ENCODE measurements around the gene ERN2. TPM values are rescaled to one million over a fixed set of nuclear protein-coding genes. Genes with fewer than 3 reads are reported as not detected.

ERN2 gene
- total and polyA plus RNA-seq, 9 of the 15 experiments (the other 6 are each of a cell fraction or from before 2014, with no cell fraction given): 0.07 to 1.5 (median 0.51) TPM; not detected in 3

DNA sequence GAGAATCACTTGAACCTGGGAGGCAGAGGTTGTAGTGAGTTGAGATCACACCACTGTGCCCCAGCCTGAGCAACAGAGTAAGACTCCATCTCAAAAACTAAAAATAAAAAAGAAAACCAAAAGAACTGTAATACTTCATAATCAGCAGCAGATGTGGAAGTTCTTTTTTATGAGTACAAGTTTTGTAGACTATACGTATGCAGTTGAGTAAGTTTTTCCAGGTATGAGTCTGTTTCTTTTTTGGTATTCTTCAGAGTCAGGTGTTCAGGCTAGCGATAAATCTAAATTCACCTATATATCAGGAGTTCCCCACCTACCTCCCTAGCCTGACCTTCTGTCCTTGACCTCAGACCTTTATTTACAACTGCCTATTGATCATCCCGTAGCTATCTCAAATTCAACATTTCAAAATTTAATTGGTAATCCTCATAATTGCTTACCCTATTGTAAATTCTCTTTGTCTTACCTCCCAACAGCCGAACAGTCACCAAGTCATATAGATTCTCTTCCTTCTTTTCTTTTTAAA lies 61.0 kb downstream of the ERN2 start:
- no peak for FAIRE-seq
- 97% methylated on average over 4 of the region's 4 CpGs for WGBS (ENCODE audit: insufficient coverage, low coverage, missing lambda C conversion rate)
- Histone ChIP-seq H3K27me3 (ENCODE audit: control insufficient read depth in 2 of 2, insufficient read depth in 2 of 2, low read length in 2 of 2) (no peaks in the 10 kb centered on the region), H2AFZ (ENCODE audit: low read depth, low read length) (no peak overlapping the region), H3K9me1 (ENCODE audit: control insufficient read depth, insufficient read depth, low read length) (no peaks in the 10 kb centered on the region), H3K9me3 (replicated peaks; ENCODE audit: control insufficient read depth, insufficient read depth, low read depth, low read length) (no peaks in the 10 kb centered on the region), H3K4me1 (replicated peaks in 1 of 2; ENCODE audit: control insufficient read depth in 2 of 2, insufficient read depth in 2 of 2, low read length in 2 of 2) (no peaks in the 10 kb centered on the region; a peak in 1 of 5 replicates), H3K36me3 (ENCODE audit: control insufficient read depth, insufficient read depth, low read length) (peaks cover 66% of the 10 kb centered on the region), H4K20me1 (replicated peaks; ENCODE audit: control insufficient read depth, insufficient read depth, low read length) (no peaks in the 10 kb centered on the region), H3K4me2 (ENCODE audit: insufficient read depth, low read length) (no peak overlapping the region), H3K27ac (ENCODE audit: extremely low read depth, low read depth, low read length) (no peak overlapping the region), H3K79me2 (ENCODE audit: control insufficient read depth, insufficient read depth, low read length) (peaks cover 69% of the 10 kb centered on the region), H3K9ac (ENCODE audit: insufficient read depth in 1 of 2, low read depth in 2 of 2, low read length in 2 of 2) (no peak overlapping the region), H3K4me3 (no peak overlapping the region)
- no TSS peak for BruUV-seq (replicated peaks)
- no peak for ATAC-seq
- ChIA-PET POLR2A (interaction anchor here (0.7 to 1.4 kb wide), 4 partner anchors 10 to 37 kb away, joined by 3 to 6 read pairs (median 4); partner anchors contain the start of genes DCTN5 and PALB2), CTCF (ENCODE audit: low intra/inter-chr PET ratio) (no interaction called here)
- in situ Hi-C loops (cut with MboI): no loop called here
- intact Hi-C loops (cut with micrococcal nuclease): no loop called here
- TF ChIP-seq RBFOX2 (IDR thresholded peaks at IDR 0.05; ENCODE audit: low read depth, low read length): 0 out of 2 replicates have a peak, but pooled peaks have one; percentile 17
- TF ChIP-seq, protein P1, sequence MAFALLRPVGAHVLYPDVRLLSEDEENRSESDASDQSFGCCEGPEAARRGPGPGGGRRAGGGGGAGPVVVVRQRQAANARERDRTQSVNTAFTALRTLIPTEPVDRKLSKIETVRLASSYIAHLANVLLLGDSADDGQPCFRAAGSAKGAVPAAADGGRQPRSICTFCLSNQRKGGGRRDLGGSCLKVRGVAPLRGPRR (CRISPR knock-in tag; IDR thresholded peaks at IDR 0.05): no peak
- no peak for DNase-seq (ENCODE audit: extremely low read depth in 1 of 4, low spot score in 3 of 4)

DNA sequence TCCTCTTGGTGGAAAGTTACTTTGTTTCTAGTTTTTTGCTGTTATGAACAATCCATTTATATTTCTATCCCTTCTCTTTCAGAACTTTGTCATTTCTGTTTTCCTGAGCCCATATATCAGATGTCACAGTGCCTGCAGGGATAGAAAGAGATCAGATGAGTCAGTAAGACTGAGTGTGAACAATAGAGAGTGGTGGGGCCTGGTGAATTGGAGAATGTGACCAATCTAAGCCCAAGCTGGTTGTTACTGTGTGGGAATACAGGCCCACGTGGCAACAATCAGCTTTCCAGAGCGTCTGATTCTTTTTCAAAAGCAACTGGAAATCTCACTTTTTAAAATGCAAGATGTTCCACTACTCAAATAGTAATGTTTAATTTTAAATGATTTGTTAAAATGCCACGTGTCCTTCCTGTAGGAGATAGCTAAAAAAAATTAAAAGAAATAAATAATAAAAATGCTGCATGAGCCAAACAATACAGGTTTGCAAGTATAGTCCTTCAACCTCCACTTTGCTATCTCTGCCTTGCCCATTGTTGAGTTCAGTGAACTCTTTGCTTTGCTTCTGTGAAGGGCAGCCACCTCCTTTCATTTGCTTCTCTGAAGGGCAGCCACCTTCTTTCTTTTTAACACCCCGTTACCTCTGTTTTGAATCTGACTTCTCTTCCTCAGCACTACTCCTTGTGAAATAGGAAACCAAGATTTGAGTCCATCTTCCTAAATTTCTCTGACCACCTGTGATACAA lies 62.2 kb downstream of the ERN2 start:
- Histone ChIP-seq H3K9ac (ENCODE audit: insufficient read depth in 1 of 2, low read depth in 2 of 2, low read length in 2 of 2) (no peak overlapping the region), H3K36me3 (ENCODE audit: control insufficient read depth, insufficient read depth, low read length) (peaks cover 73% of the 10 kb centered on the region), H3K4me2 (ENCODE audit: insufficient read depth, low read length) (no peak overlapping the region), H3K4me3 (no peak overlapping the region), H4K20me1 (replicated peaks; ENCODE audit: control insufficient read depth, insufficient read depth, low read length) (no peaks in the 10 kb centered on the region), H3K27me3 (ENCODE audit: control insufficient read depth in 2 of 2, insufficient read depth in 2 of 2, low read length in 2 of 2) (no peaks in the 10 kb centered on the region), H3K4me1 (replicated peaks in 1 of 2; ENCODE audit: control insufficient read depth in 2 of 2, insufficient read depth in 2 of 2, low read length in 2 of 2) (no peaks in the 10 kb centered on the region; a peak in 1 of 5 replicates), H2AFZ (ENCODE audit: low read depth, low read length) (no peak overlapping the region), H3K27ac (ENCODE audit: extremely low read depth, low read depth, low read length) (no peak overlapping the region), H3K9me3 (replicated peaks; ENCODE audit: control insufficient read depth, insufficient read depth, low read depth, low read length) (no peaks in the 10 kb centered on the region), H3K79me2 (ENCODE audit: control insufficient read depth, insufficient read depth, low read length) (peaks cover 74% of the 10 kb centered on the region), H3K9me1 (ENCODE audit: control insufficient read depth, insufficient read depth, low read length) (no peaks in the 10 kb centered on the region)
- ATAC-seq: no peak
- FAIRE-seq: no peak
- no peak for DNase-seq (ENCODE audit: extremely low read depth in 1 of 4, low spot score in 3 of 4)
- POLR2A ChIA-PET: interaction anchor here (0.8 to 1.4 kb wide), 4 partner anchors 10 to 407 kb away, joined by 3 to 4 read pairs (median 4); partner anchors contain the start of genes DCTN5 and PALB2
- BruUV-seq (replicated peaks): no TSS peak
- TF ChIP-seq FOXP1 (CRISPR knock-in tag; IDR thresholded peaks at IDR 0.05) (no peak), ZNF146 (CRISPR knock-in tag; IDR thresholded peaks at IDR 0.05; ENCODE audit: unreplicated experiment) (no peak), TEAD2 (tag; IDR thresholded peaks at IDR 0.05) (no peak), ZNF436 (CRISPR knock-in tag; IDR thresholded peaks at IDR 0.05) (no peak), RFX1 (IDR thresholded peaks at IDR 0.05) (no peak), CTBP1 (IDR thresholded peaks at IDR 0.05; ENCODE audit: borderline replicate concordance) (no peak), HDAC1 (IDR thresholded peaks at IDR 0.05) (no peak), DMBX1 (CRISPR knock-in tag; IDR thresholded peaks at IDR 0.05; ENCODE audit: borderline replicate concordance) (no peak), CHD4 (IDR thresholded peaks at IDR 0.05; ENCODE audit: insufficient read depth, insufficient replicate concordance, low read depth, low read length, poor library complexity, severe bottlenecking) (no peak), MTF1 (CRISPR knock-in tag; IDR thresholded peaks at IDR 0.05; ENCODE audit: borderline replicate concordance) (no peak), GTF2A2 (tag; IDR thresholded peaks at IDR 0.05) (no peak)
- TF ChIP-seq, protein P2, sequence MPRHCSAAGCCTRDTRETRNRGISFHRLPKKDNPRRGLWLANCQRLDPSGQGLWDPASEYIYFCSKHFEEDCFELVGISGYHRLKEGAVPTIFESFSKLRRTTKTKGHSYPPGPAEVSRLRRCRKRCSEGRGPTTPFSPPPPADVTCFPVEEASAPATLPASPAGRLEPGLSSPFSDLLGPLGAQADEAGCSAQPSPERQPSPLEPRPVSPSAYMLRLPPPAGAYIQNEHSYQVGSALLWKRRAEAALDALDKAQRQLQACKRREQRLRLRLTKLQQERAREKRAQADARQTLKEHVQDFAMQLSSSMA (CRISPR knock-in tag; IDR thresholded peaks at IDR 0.05): no peak
- CTCF ChIA-PET (ENCODE audit: low intra/inter-chr PET ratio): interaction anchor here (0.6 kb wide), 1 partner anchor 73 kb away, joined by 3 read pairs; no protein-coding TSS in a partner anchor
- WGBS (ENCODE audit: insufficient coverage, low coverage, missing lambda C conversion rate): 87% methylated on average over 4 of the region's 4 CpGs
- intact Hi-C loops (cut with micrococcal nuclease): no loop called here
- in situ Hi-C loops (cut with MboI): no loop called here
